ENCODE results near the gene PCDH9.
A peak's percentile ranks its signal among the peaks of the same experiment; 100 is the strongest.

Gene PCDH9

DNA sequence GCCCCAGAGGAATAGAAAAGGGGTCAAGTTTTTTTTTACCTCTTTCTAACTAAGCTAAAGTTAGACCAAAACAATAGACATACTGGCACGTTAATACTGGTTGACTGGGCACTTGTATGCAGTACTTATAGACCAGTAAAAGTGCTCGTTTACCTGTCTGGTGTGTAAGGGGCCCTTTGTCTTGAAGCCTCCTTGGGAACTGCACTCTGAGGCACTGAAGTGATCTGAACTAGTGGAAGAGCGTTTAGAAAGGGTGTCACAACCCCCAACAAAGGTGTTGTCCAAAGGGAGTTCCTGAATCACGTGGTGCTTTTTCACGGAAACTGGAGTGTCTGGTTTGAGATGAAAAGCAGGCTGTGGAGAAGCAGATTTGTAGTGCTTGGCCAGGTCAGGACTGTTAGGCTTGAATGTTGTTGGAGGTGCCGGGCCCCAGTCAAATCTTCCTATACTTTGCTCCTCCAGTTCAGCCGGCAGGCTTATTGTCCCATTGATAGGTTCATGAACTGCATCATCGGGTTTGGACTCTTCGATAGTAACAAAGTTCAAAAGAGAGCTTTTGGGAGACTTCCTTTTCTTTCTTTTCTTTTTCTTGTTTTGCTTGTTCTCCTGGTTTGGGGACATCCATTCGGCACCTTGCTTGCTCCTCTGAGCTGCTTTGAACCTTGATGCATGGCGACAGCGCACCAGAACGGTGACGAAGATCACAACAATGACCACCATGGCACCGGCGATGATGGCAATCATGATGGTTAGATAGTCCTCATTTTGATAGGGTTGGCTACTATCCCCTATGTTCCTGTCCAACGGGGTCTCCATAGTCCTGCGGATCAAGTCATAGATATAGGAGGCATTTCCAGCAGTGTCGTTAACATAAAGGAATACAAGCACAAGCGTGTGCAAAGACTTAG lies 4.6 kb downstream of the PCDH9 start:
- no peak for DNase-seq (ENCODE audit: low spot score)

- peak; percentile 27 for DNase-seq (ENCODE audit: low spot score)
These were observed 5.8 kb downstream of the PCDH9 start for GRCh38 chr13:67224148-67224846.

- DNase-seq (ENCODE audit: low spot score) = no peak
These were observed 6.4 kb downstream of the PCDH9 start for GRCh38 chr13:67223742-67224141.

GRCh38 chr13:67223024-67223423 lies 7.1 kb downstream of the PCDH9 start:
- no peak for DNase-seq (ENCODE audit: low spot score)

DNA sequence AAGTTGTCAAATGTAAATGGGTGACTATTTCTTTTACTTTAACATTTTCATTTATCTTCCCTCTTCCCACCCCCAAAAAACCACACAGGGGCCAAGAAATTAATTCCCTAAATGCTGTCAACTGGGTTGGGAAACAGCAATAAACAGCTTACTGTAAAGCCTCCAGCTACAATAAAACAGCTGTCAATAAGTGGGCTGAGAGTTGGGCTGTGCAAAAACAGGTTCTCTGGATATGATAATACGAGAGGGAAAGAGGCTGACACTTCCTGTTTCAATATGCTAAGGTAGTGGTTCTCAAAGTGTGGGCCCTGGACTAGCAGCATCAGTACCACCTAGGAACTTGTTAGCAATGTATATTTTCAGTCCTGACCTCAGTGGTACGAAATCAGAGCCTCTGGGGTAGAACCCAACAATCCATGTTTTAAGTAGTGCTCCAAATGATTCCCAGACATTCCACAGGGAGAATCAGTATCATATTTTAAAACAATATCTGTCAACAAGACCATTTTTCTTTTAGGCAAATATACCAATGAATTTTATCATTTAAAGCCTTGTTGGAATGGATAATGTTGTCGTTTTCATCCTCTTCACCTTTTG lies 8.4 kb downstream of the PCDH9 start:
- DNase-seq (ENCODE audit: low spot score) = no peak

- DNase-seq (ENCODE audit: low spot score) = no peak
These were observed 11.0 kb downstream of the PCDH9 start for GRCh38 chr13:67219113-67219512.

GRCh38 chr13:67217880-67218279 lies 12.3 kb downstream of the PCDH9 start:
- no peak for DNase-seq (ENCODE audit: low spot score)

- no peak for DNase-seq (ENCODE audit: low spot score)
These were observed 13.3 kb downstream of the PCDH9 start for GRCh38 chr13:67216864-67217263.

DNA sequence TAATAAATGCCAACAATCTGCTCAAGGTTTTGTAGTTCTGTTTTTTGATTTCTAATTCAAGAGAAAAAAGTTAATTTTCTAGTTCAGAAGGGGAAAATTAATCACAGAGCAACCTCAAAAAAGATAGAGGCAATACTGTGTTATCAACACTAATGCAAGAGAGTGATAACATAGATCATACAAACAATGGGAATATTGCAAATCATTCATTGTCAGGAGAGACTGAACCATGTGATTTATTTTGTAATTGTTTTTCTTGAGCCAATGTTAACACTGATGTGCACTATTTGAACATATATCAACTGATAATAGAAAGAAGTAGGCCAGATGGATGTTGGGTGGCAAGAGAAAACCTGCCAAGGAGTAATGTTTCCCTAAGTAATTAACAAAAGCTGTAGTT lies 19.9 kb downstream of the PCDH9 start:
- DNase-seq (ENCODE audit: low spot score) = no peak

DNA sequence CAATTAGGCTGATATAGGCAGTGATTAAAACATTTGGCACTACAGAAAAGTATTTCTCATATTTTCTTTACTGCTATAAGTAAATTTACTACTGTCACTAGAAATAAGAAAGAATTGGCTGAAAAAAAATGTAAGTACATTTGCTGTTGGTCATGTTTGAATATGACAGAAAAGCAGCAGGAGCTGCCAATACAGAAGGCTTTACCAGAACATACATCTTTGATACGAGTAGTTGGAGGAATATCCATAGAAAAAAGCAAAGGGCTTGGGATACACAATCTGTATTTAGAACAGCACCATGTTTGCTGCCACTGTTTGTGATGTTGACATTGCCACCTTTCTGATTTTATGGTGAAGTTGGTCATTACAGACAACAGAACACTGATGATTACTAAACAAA lies 21.6 kb downstream of the PCDH9 start:
- no peak for DNase-seq (ENCODE audit: low spot score)

GRCh38 chr13:67204764-67205163 lies 25.4 kb downstream of the PCDH9 start:
- DNase-seq (ENCODE audit: low spot score) = no peak

DNA sequence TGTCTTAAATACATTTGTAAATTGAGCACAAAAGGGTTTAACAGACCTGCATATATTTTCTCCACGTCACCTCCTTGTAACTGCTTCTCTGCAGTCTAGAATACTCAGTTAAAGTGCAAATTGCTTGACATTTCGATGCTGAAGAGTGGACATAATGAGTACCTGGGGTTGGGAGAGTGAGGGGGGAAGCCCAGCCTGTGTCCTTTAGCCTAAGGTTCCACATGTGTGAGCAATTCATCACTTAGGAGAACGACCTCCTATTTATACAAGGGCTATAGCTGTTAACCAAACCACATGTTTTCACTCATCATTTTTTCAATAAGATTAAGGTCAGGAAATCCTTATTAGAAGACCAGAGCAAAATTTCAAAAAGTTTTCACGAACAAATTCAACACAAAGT lies 29.5 kb downstream of the PCDH9 start:
- no peak for DNase-seq (ENCODE audit: low spot score)

- no peak for DNase-seq (ENCODE audit: low spot score)
These were observed 30.0 kb downstream of the PCDH9 start for GRCh38 chr13:67200183-67200582.

- no peak for DNase-seq (ENCODE audit: low spot score)
These were observed 32.4 kb downstream of the PCDH9 start for GRCh38 chr13:67197704-67198103.

DNA sequence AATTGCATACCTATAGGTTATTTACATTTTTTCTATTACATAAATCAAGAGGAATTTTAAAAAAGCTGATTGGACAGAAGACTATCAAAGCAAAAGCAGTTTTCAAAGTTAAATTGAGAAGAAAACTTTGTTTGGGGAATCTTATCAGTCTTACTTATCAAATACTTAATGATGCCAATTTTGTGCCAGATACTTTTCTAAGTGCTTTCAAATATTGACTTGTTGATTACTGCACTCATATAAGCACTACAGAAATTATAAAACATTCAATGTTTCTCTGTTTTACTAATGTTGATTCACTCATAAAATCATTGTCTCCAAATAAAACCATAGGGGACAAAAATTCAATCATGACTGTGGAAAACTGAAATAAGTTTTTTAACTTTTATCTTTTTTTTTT lies 36.2 kb downstream of the PCDH9 start:
- DNase-seq (ENCODE audit: low spot score) = no peak

GRCh38 chr13:67192751-67193150 lies 37.4 kb downstream of the PCDH9 start:
- DNase-seq (ENCODE audit: low spot score) = no peak

GRCh38 chr13:67186995-67187569 lies 43.1 kb downstream of the PCDH9 start:
- no peak for DNase-seq (ENCODE audit: low spot score)

GRCh38 chr13:67184247-67184646 lies 45.9 kb downstream of the PCDH9 start:
- no peak for DNase-seq (ENCODE audit: low spot score)

DNA sequence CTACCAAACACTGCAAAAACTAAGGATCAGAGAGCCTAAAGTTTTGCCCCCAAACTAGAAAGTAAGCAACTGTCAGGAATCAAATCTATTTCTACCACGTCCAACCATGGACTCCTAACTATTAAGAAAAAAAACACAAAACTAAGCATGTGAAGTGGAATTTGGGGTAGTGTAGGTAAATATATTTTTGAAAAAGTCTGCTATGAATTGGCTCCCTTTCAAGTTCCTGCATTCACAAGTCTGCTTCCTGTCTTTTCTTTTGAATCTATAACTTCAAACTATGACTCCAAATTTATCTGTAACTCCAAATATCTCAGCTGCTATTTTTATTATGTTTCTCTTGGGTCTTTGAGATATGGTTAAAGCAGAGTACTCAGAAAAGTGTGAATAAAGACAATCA lies 47.0 kb downstream of the PCDH9 start:
- DNase-seq (ENCODE audit: low spot score) = no peak

DNA sequence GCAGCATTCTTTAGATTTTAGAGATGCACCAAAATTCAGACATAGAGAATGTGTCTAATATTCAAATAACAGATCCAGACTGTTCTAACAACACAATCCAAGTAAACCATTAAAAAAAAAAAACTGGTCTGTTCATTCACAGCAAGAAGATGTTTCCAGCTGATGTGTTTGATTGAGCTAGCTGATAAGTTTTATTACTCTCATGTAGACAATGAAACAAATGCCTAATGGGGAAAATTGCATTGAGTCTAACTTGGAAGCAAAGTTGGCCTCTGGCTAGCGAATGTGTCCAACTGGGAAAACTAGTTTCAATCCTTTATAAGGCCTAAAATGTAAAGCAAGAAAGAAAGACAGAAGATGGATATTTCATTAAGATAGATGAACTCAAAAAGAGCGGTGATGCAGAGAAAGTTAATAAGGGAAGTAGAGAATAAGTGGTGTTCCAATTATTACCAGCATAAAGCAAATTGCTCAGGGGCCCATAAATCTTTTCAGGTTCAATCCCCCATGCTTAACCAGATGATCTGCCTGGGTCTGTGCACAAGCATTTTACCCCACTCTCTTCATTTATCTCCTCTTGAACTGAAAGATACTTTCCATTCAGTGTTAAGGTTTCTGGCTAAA lies 54.2 kb downstream of the PCDH9 start:
- no peak for DNase-seq (ENCODE audit: low spot score)

DNA sequence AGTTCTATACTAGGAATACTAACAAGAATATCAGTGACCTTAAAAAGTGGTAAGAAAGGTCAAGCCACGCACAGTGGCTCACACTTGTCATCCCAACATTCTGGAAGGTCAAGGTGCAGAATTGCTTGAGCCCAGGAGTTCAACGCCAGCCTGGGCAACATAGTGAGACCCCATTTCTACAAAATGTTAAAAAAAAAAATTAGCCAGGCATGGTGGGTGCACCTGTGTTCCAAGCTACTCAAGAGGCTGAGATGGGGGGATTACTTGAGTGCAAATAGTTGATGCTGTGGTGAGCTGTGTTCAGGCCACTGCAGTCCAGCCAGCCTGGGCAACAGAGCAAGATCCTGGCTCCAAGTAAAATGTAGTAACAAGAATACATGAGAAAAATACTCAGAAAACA lies 61.8 kb downstream of the PCDH9 start:
- DNase-seq (ENCODE audit: low spot score) = no peak

DNA sequence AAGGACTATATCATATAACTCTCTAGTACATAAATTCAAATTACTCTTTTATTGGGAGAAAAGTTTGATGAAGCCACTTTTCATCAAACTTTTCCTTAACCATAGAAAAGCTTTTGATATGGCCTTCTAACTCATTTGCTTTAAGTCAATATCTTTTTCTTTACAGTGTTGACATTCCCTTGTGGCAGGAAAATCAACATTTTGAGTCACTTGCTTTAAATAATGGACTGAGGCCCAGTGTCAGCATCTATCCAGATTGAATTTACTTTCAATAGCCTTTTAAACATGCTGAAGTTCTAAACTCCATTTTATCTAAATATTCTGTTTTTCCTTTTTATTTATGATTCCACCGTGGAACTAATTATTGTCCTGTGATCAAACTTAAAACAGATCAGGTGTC lies 62.7 kb downstream of the PCDH9 start:
- no peak for DNase-seq (ENCODE audit: low spot score)

Data from CD4-positive, alpha-beta T cell treated with Interleukin-15 for 4 hours (primary cell).